ENCODE data around the gene KLRF1. TPM values are rescaled to one million over a fixed set of nuclear protein-coding genes. Genes with fewer than 3 reads are reported as not detected.

The KLRF1 gene
- total RNA-seq, 1 donor from 2014 or later: not detected

DNA sequence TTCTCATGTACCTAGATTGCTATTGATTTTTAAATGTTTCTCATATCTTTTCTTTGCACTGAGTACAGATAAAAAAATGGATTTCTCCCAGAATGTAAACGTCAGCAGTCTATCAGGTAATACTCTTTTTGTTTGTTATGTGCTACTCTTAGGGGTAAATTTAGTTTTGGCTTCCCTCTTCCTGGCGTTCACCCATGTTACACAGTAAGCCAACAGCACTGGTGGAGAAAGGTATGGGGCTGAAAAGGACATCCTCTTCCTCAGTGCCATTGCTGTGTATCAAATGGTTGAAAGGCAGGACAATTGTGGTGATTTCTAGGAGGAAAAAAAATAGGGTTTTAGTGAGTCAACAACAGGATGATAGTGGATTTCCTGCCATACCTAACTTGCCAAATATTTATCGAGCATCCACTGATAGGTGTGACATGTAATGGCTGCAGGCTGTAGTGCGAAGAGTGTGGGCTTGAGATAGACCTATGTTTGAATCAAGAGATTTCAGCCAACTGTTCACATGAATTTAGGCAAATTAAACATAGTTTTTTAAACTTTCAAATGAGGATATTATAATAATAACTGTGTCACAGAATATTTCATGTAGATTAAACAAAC lies 61.5 kb downstream of the KLRF1 start:
- H3K9ac ChIP-seq (ENCODE audit: low read depth in 1 of 3, low read length in 3 of 3): no peak overlapping the region
- no peaks in the 10 kb centered on the region for H3K36me3 ChIP-seq (ENCODE audit: control insufficient read depth in 3 of 3, insufficient read depth in 3 of 3, low read length in 3 of 3)
- H3K4me3 ChIP-seq (ENCODE audit: low read length in 3 of 3): no peak overlapping the region
- no peaks in the 10 kb centered on the region for H3K9me3 ChIP-seq (ENCODE audit: control insufficient read depth in 3 of 3, low read length in 3 of 3)
- H3K27me3 ChIP-seq (ENCODE audit: control insufficient read depth in 3 of 3, insufficient read depth in 3 of 3, low read length in 3 of 3): no peaks in the 10 kb centered on the region
- no peaks in the 10 kb centered on the region for H3K4me1 ChIP-seq (ENCODE audit: control insufficient read depth in 3 of 3, insufficient read depth in 3 of 3, low read length in 3 of 3)
- no peak overlapping the region for H3K27ac ChIP-seq (ENCODE audit: low read depth, low read length)

Other genes starting within 250 kb of the KLRF1 start
- gene KLRB1, start 219.6 kb upstream of the KLRF1 start, total RNA-seq: 0.52 TPM
- 12.0 TPM for gene CLEC2D, start 157.8 kb upstream of the KLRF1 start, total RNA-seq
- not detected for gene CLECL1, start 94.4 kb upstream of the KLRF1 start, total RNA-seq
- 8.4 TPM for gene CD69, start 66.6 kb upstream of the KLRF1 start, total RNA-seq
- 2.6 TPM for gene CLEC2B, start 41.9 kb downstream of the KLRF1 start, total RNA-seq
- not detected for gene KLRF2, start 54.0 kb downstream of the KLRF1 start, total RNA-seq
- not detected for gene CLEC2A, start 104.9 kb downstream of the KLRF1 start, total RNA-seq
- 0.52 TPM for gene CLEC12A, start 143.9 kb downstream of the KLRF1 start, total RNA-seq
- gene CLEC1B, start 171.6 kb downstream of the KLRF1 start, total RNA-seq: not detected
- gene CLEC12B, start 183.1 kb downstream of the KLRF1 start, total RNA-seq: not detected
- gene CLEC9A, start 203.2 kb downstream of the KLRF1 start, total RNA-seq: not detected

Measured in skeletal muscle tissue (tissue), 4 donors.